SK-N-SH treated with all-trans-retinoic acid at 6 μM for 48 hours (cell line): Measurements from ENCODE around the gene PLCB3.

ENCODE experiments used
- ATAC-seq: fragments of 200-7000 bp; cut with Tn5 transposase; 3 replicates; pipeline ENCODE4 v1.9.1; 2020; ENCODE audit warnings: mild to moderate bottlenecking, moderate library complexity
- BACH2 ChIP-seq: fragments of 250-450 bp; sonication (Bioruptor Pico); IDR thresholded peaks from 2 replicates; pipeline ENCODE4 v1.9.0; 2021; ENCODE audit warnings: mild to moderate bottlenecking, borderline replicate concordance
- CSDC2 ChIP-seq: fragments of 250-450 bp; sonication (Bioruptor Pico); IDR thresholded peaks from 2 replicates; pipeline ENCODE4 v1.5.0; 2020; ENCODE audit warnings: mild to moderate bottlenecking, moderate library complexity
- CSRNP3 ChIP-seq: fragments of 250-450 bp; sonication (Bioruptor Pico); IDR thresholded peaks from 2 replicates; pipeline ENCODE4 v1.5.1; 2021; ENCODE audit warnings: mild to moderate bottlenecking, moderate library complexity
- ESRRG ChIP-seq: fragments of 250-450 bp; sonication (Bioruptor Pico); IDR thresholded peaks from 2 replicates; pipeline ENCODE4 v1.6.1; 2021; ENCODE audit warnings: mild to moderate bottlenecking
- GLIS3 ChIP-seq: fragments of 250-450 bp; sonication (Bioruptor Pico); IDR thresholded peaks from 2 replicates; pipeline ENCODE4 v1.5.0; 2020; ENCODE audit warnings: mild to moderate bottlenecking, moderate library complexity
- ISL1 ChIP-seq: fragments of 250-450 bp; sonication (Bioruptor Pico); IDR thresholded peaks from 2 replicates; pipeline ENCODE4 v2.1.2; 2022; ENCODE audit warnings: mild to moderate bottlenecking, moderate library complexity
- OSR1 ChIP-seq: fragments of 250-450 bp; sonication (Bioruptor Pico); IDR thresholded peaks from 2 replicates; pipeline ENCODE4 v1.8.0; 2022; ENCODE audit warnings: moderate library complexity, mild to moderate bottlenecking, inconsistent platforms
- PPARA ChIP-seq: fragments of 250-450 bp; sonication (Bioruptor Pico); IDR thresholded peaks from 2 replicates; pipeline ENCODE4 v1.5.0; 2020; ENCODE audit warnings: mild to moderate bottlenecking, borderline replicate concordance
- RARB ChIP-seq: fragments of 250-450 bp; sonication (Bioruptor Pico); IDR thresholded peaks from 2 replicates; pipeline ENCODE4 v1.8.0; 2021; ENCODE audit warnings: mild to moderate bottlenecking, moderate library complexity
- TOX ChIP-seq: fragments of 250-450 bp; sonication (Bioruptor Pico); IDR thresholded peaks from 2 replicates; pipeline ENCODE4 v1.8.0; 2021; ENCODE audit warnings: mild to moderate bottlenecking, moderate library complexity, borderline replicate concordance
- TSHZ2 ChIP-seq: fragments of 250-450 bp; sonication (Bioruptor Pico); IDR thresholded peaks from 2 replicates; pipeline ENCODE4 v1.5.0; 2020; ENCODE audit warnings: mild to moderate bottlenecking, moderate library complexity
- ZFP3 ChIP-seq: fragments of 250-450 bp; sonication (Bioruptor Pico); IDR thresholded peaks from 2 replicates; pipeline ENCODE4 v1.5.0; 2020; ENCODE audit warnings: mild to moderate bottlenecking, moderate library complexity
- ZFP30 ChIP-seq: fragments of 450-650 bp; formaldehyde crosslinking; IDR thresholded peaks from 2 replicates; pipeline ENCODE4 v1.5.0; 2022; ENCODE audit warnings: mild to moderate bottlenecking, moderate library complexity
- ZNF70 ChIP-seq: fragments of 450-650 bp; formaldehyde crosslinking; IDR thresholded peaks from 2 replicates; pipeline ENCODE4 v1.5.0; 2020; ENCODE audit warnings: mild to moderate bottlenecking, moderate library complexity
- ZNF8 ChIP-seq: fragments of 450-650 bp; formaldehyde crosslinking; IDR thresholded peaks from 2 replicates; pipeline ENCODE4 v1.5.0; 2020; ENCODE audit warnings: mild to moderate bottlenecking, moderate library complexity
- TF ChIP-seq, protein P1 (sequence below): fragments of 250-450 bp; sonication (Bioruptor Pico); IDR thresholded peaks from 2 replicates; pipeline ENCODE4 v1.8.0; 2021; ENCODE audit warnings: low read depth, mild to moderate bottlenecking, moderate library complexity, borderline replicate concordance
- TF ChIP-seq, protein P2 (sequence below): fragments of 250-450 bp; sonication (Bioruptor Pico); IDR thresholded peaks from 2 replicates; pipeline ENCODE4 v1.5.1; 2020; ENCODE audit warnings: low read depth, mild to moderate bottlenecking, moderate library complexity

Gene PLCB3

DNA sequence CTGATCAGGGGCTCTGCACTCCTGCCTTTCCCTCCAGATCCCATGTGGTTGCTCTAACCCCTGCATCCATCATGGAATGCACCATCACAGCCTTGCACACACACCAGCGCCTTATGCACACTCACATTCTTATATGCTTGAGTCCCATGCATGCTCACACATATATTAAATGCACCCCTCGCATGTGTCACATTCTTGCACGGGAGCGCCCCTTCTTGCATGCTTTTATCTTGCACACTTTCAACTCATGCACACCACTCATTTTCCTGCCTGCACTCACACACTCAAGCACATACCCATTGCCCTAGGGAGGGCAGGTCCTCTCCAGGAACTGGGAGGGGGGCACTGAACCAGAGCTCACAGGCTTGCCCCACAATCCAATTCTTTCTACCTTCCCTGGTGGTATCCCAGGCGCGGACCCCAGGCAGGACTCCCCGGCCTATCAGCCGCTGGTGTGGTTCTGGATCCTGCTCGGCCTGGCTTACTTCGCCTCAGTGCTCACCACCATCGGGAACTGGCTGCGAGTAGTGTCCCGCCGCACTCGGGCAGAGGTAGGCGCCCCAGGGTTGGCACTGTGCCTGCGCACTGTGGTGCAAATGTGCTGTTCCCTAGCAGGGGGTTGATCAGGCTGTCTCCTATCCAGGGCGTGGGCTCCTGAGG lies 46.5 kb downstream of the PLCB3 start:
- no peak for ATAC-seq
- no peak for TF ChIP-seq TOX
- TF ChIP-seq, protein P1, sequence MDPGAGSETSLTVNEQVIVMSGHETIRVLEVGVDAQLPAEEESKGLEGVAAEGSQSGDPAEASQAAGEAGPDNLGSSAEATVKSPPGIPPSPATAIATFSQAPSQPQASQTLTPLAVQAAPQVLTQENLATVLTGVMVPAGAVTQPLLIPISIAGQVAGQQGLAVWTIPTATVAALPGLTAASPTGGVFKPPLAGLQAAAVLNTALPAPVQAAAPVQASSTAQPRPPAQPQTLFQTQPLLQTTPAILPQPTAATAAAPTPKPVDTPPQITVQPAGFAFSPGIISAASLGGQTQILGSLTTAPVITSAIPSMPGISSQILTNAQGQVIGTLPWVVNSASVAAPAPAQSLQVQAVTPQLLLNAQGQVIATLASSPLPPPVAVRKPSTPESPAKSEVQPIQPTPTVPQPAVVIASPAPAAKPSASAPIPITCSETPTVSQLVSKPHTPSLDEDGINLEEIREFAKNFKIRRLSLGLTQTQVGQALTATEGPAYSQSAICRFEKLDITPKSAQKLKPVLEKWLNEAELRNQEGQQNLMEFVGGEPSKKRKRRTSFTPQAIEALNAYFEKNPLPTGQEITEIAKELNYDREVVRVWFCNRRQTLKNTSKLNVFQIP (CRISPR knock-in tag) = no peak
- TF ChIP-seq, protein P2, sequence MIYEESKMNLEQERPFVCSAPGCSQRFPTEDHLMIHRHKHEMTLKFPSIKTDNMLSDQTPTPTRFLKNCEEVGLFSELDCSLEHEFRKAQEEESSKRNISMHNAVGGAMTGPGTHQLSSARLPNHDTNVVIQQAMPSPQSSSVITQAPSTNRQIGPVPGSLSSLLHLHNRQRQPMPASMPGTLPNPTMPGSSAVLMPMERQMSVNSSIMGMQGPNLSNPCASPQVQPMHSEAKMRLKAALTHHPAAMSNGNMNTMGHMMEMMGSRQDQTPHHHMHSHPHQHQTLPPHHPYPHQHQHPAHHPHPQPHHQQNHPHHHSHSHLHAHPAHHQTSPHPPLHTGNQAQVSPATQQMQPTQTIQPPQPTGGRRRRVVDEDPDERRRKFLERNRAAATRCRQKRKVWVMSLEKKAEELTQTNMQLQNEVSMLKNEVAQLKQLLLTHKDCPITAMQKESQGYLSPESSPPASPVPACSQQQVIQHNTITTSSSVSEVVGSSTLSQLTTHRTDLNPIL (CRISPR knock-in tag) = no peak
- no peak for TF ChIP-seq GLIS3 (CRISPR knock-in tag)
- TF ChIP-seq RARB (CRISPR knock-in tag) = no peak
- no peak for TF ChIP-seq ZFP3
- no peak for TF ChIP-seq ISL1
- TF ChIP-seq ZNF8 (CRISPR knock-in tag) = no peak
- no peak for TF ChIP-seq CSRNP3
- TF ChIP-seq PPARA = no peak
- TF ChIP-seq BACH2 (CRISPR knock-in tag) = no peak
- no peak for TF ChIP-seq ESRRG

- ATAC-seq = no peak
- no peak for TF ChIP-seq TOX
- no peak for TF ChIP-seq TSHZ2
- no peak for TF ChIP-seq ZFP3
- TF ChIP-seq ESRRG = no peak
- TF ChIP-seq BACH2 (CRISPR knock-in tag) = no peak
- no peak for TF ChIP-seq GLIS3 (CRISPR knock-in tag)
- TF ChIP-seq CSRNP3 = no peak
- TF ChIP-seq ZFP30 = no peak
- TF ChIP-seq OSR1 (CRISPR knock-in tag) = no peak
- no peak for TF ChIP-seq ISL1
- no peak for TF ChIP-seq ZNF70 (CRISPR knock-in tag)
- TF ChIP-seq CSDC2 (CRISPR knock-in tag) = no peak
- TF ChIP-seq, protein P2 (CRISPR knock-in tag) = no peak
Measured at GRCh38 chr11:64298966-64299846, 47.9 kb downstream of the PLCB3 start.
